Fibroblast of pulmonary artery (primary cell): Measurements from ENCODE around the gene ABCB1.

Source experiments
- DNase-seq: peaks from one replicate; pipeline ENCODE4 v3.0.0-alpha.2; 2010; ENCODE audit warnings: low read depth
- H3K4me3 ChIP-seq: replicated peaks from 2 replicates; pipeline ENCODE4 v1.5.1; 2011; ENCODE audit warnings: low read depth, mild to moderate bottlenecking, control low read depth, low read length, moderate library complexity
- TF ChIP-seq, protein P1 (sequence below): IDR thresholded peaks from 2 replicates; pipeline ENCODE4 v1.5.1; 2011; ENCODE audit warnings: mild to moderate bottlenecking, control low read depth, low read length, inconsistent platforms; ENCODE audit errors: missing control alignments

The ABCB1 gene

DNA sequence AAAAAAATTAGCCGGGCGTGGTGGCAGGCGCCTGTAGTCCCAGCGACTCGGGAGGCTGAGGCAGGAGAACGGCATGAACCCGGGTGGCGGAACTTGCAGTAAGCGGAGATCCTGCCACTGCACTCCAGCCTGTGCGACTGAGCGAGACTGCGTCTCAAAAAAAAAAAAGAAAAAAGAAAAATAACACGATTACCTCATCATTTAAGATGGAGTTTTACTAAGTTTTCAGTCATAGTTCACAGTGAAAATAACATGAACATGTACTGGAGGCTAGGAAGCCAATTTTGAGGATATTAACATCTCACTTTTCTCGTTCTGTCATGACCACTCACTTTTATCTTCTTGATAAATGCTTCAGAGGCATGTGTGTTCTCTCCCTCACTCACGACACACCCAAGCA is 24.4 kb upstream of the ABCB1 start:
- DNase-seq, result no peak
- TF ChIP-seq, protein P1, sequence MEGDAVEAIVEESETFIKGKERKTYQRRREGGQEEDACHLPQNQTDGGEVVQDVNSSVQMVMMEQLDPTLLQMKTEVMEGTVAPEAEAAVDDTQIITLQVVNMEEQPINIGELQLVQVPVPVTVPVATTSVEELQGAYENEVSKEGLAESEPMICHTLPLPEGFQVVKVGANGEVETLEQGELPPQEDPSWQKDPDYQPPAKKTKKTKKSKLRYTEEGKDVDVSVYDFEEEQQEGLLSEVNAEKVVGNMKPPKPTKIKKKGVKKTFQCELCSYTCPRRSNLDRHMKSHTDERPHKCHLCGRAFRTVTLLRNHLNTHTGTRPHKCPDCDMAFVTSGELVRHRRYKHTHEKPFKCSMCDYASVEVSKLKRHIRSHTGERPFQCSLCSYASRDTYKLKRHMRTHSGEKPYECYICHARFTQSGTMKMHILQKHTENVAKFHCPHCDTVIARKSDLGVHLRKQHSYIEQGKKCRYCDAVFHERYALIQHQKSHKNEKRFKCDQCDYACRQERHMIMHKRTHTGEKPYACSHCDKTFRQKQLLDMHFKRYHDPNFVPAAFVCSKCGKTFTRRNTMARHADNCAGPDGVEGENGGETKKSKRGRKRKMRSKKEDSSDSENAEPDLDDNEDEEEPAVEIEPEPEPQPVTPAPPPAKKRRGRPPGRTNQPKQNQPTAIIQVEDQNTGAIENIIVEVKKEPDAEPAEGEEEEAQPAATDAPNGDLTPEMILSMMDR, result no peak
- H3K4me3 ChIP-seq, result no peak overlapping the region

- TF ChIP-seq, protein P1, result no peak
- H3K4me3 ChIP-seq, result no peak overlapping the region
- DNase-seq, result no peak
These were observed 23.9 kb upstream of the ABCB1 start for GRCh38 chr7:87624628-87625027.

DNA sequence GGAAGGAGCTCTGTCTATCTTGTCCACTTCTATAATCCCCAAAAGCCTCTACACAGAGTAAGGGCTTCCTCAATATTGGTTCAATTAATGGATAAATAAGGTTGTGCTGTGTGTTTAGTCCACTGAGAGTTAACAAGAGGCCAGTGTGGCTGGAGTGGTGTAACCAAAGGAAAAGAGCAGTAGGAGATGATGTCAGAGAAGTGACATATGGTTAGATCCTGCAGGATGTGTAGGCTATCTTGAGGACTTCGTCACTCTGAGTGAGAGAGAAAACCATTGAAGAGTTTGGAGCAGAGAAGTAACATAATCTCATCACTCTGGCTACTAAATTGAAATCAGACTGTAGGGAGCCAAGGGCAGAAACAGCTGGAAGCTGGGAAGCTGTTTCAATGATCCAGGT is 14.5 kb upstream of the ABCB1 start:
- H3K4me3 ChIP-seq, result no peak overlapping the region
- TF ChIP-seq, protein P1, result no peak
- no peak for DNase-seq

GRCh38 chr7:87609916-87610315 is 9.2 kb upstream of the ABCB1 start:
- TF ChIP-seq, protein P1, result no peak
- no peak for DNase-seq
- no peak overlapping the region for H3K4me3 ChIP-seq

GRCh38 chr7:87608431-87608830 is 7.7 kb upstream of the ABCB1 start:
- DNase-seq, result no peak
- TF ChIP-seq, protein P1, result no peak
- H3K4me3 ChIP-seq, result no peak overlapping the region

- TF ChIP-seq, protein P1, result no peak
- no peak for DNase-seq
- no peak overlapping the region for H3K4me3 ChIP-seq
These were observed 3.6 kb upstream of the ABCB1 start for GRCh38 chr7:87604264-87604663.

- no peak overlapping the region for H3K4me3 ChIP-seq
- DNase-seq, result no peak
- TF ChIP-seq, protein P1, result no peak
These were observed 1.3 kb downstream of the ABCB1 start for GRCh38 chr7:87599336-87599735.
